Right atrium auricular region (tissue), 2 donors: ENCODE measurements around the gene NDUFS8. TPM values are rescaled to one million over a fixed set of nuclear protein-coding genes. Genes with fewer than 3 reads are reported as not detected.
"Not testable (repeated sequence)": the region's sequence is repeated elsewhere in the genome, so short reads cannot be mapped to it uniquely, and the experiment has no call there.

Experiments
- DNase-seq: peaks from one replicate; pipeline ENCODE4 v3.0.0-alpha.2; 2019; ENCODE audit warnings: low spot score
- H3K27ac ChIP-seq, 2 donors: fragments of 200-600 bp; sonication (generic); 1 replicate in 1 of 2; 2 replicates in 1 of 2; pipeline ENCODE4 v1.5.1; 2016 to 2019
- H3K27me3 ChIP-seq, 2 donors: fragments of 200-600 bp; sonication (generic); one replicate each; pipeline versions ENCODE4 v1.5.1 to v1.6.0; 2017 to 2019
- H3K36me3 ChIP-seq: fragments of 200-600 bp; sonication (generic); one replicate; pipeline ENCODE4 v1.5.1; 2016
- H3K4me1 ChIP-seq, 2 donors: fragments of 200-600 bp; sonication (generic); one replicate each; pipeline versions ENCODE4 v1.5.1 to v1.6.0; 2017 to 2019
- H3K4me3 ChIP-seq, 2 donors: fragments of 200-600 bp; sonication (generic); 1 replicate in 1 of 2; 2 replicates in 1 of 2; pipeline ENCODE4 v1.5.1; 2017 to 2019; ENCODE audit warnings: mild to moderate bottlenecking in 1 of 2, moderate library complexity in 1 of 2
- H3K9me3 ChIP-seq, 2 donors: fragments of 200-600 bp; sonication (generic); one replicate each; pipeline ENCODE4 v1.5.1; 2019
- CTCF ChIP-seq, 2 donors: fragments of 200-600 bp; sonication (generic); IDR thresholded peaks; one replicate each; pipeline ENCODE4 v1.5.1; 2019; ENCODE audit warnings: antibody characterized with exemption in 2 of 2
- total RNA-seq, 2 donors: library from RNA; depleted of rRNA; stranded (reverse); fragments of >200 nt; gene quantifications; one replicate each; pipeline ENCODE4 v1.1.0, GENCODE V29; 2016

Gene NDUFS8
- total RNA-seq: 100 to 1,000 TPM; 436 to 568 TPM

- Histone ChIP-seq H3K4me3 (peak within 1 kb of the TSS; percentile 67 to 74), H3K27me3 (no peaks in the 10 kb centered on the region), H3K4me1 (peaks cover 0 to 43% of the 10 kb centered on the region in 2 donors), H3K36me3 (peaks cover 3% of the 10 kb centered on the region), H3K9me3 (no peaks in the 10 kb centered on the region), H3K27ac (peak within 1 kb of the TSS; percentile 89 to 90)
- no peak for TF ChIP-seq CTCF (IDR thresholded peaks at IDR 0.05)
- DNase-seq: peak; percentile 99
Observed at GRCh38 chr11:68030318-68031143, at the start of gene NDUFS8. Gene NDUFS8 (plus strand): TSS chr11:68030681. CDS start chr11:68032152, 1,471 bp downstream.

- not testable (repeated sequence) for H3K27ac ChIP-seq, H3K4me3 ChIP-seq, H3K36me3 ChIP-seq, H3K4me1 ChIP-seq, H3K27me3 ChIP-seq, H3K9me3 ChIP-seq, DNase-seq
Observed at GRCh38 chr11:67981226-67981625, 49.3 kb upstream of the NDUFS8 start.

GRCh38 chr11:67982255-67982857, 48.1 kb upstream of the NDUFS8 start:
- not testable (repeated sequence) for H3K36me3 ChIP-seq, DNase-seq, H3K27ac ChIP-seq, H3K9me3 ChIP-seq, H3K27me3 ChIP-seq, H3K4me1 ChIP-seq, H3K4me3 ChIP-seq

GRCh38 chr11:67983951-67984350, 46.5 kb upstream of the NDUFS8 start:
- H3K4me1 ChIP-seq: no peaks in the 10 kb centered on the region
- TF ChIP-seq CTCF (IDR thresholded peaks at IDR 0.05): no peak
- no peaks in the 10 kb centered on the region for H3K27me3 ChIP-seq
- no peak overlapping the region for H3K4me3 ChIP-seq
- DNase-seq: no peak
- H3K9me3 ChIP-seq: no peaks in the 10 kb centered on the region
- H3K36me3 ChIP-seq: no peaks in the 10 kb centered on the region
- no peak overlapping the region for H3K27ac ChIP-seq

GRCh38 chr11:67985302-67985701, 45.2 kb upstream of the NDUFS8 start:
- H3K4me3 ChIP-seq, DNase-seq, H3K27me3 ChIP-seq, H3K4me1 ChIP-seq, H3K9me3 ChIP-seq, H3K27ac ChIP-seq, H3K36me3 ChIP-seq: not testable (repeated sequence)

GRCh38 chr11:67990546-67991346, 39.7 kb upstream of the NDUFS8 start:
- not testable (repeated sequence) for H3K9me3 ChIP-seq, H3K27ac ChIP-seq, DNase-seq, H3K36me3 ChIP-seq, H3K27me3 ChIP-seq
- peaks cover 0 to 11% of the 10 kb centered on the region in 2 donors for H3K4me1 ChIP-seq
- H3K4me3 ChIP-seq: peak overlapping the region; percentile 21 to 44

GRCh38 chr11:67991347-67992121, 38.9 kb upstream of the NDUFS8 start:
- H3K27me3 ChIP-seq, H3K36me3 ChIP-seq, H3K27ac ChIP-seq, H3K9me3 ChIP-seq, DNase-seq: not testable (repeated sequence)
- peak overlapping the region; percentile 21 to 44 for H3K4me3 ChIP-seq
- H3K4me1 ChIP-seq: peaks cover 0 to 11% of the 10 kb centered on the region in 2 donors
